Amygdala (tissue), 56 donors: ENCODE measurements around the gene ABCF1.
A peak's percentile ranks its signal among the peaks of the same experiment; 100 is the strongest.

Experiments used
- DNase-seq, 56 donors: peaks; one replicate each; lab custom pipeline; 2025; lab: John Stamatoyannopoulos, UW

ABCF1 gene

DNA sequence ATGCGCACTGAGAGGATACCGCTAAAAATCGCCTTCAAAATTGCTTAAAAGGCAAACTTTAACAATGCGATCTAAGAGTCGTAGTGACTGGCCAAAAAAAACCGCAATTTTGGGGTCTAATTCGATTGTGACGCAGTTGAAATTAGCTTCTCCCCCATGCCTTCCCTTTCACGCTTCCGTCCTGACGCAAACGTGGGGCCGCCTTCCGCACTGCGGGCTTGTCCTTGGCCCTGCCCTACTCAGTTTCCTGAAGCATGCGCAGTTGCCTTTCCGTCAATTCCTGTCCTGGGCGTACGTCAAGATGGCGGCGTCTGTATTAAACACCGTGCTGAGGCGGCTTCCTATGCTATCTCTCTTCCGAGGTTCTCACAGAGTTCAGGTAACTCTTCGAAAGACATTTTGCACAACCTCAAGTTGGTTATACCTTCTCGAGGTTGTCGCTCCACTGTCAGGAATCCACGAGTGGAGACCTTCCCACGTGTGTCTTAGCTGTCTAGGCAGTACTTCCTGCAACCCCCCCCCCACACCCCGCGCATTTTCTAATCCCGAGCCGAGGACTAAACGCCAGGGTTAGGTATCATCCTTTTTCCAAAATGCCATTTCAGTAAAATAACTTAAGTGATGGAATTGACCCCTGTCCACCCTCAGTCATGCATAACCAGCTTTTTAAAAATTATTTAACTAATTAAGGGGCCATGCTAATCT lies 46.5 kb downstream of the ABCF1 start, which contains the start of gene MRPS18B:
MRPS18B (plus strand) TSS at position 276 of the 705 bp plus-strand sequence; CDS start at position 302, 26 bp downstream.
- DNase-seq, result peak; percentile 74 to 99 (median 96)

- DNase-seq, result no peak
Measured at GRCh38 chr6:30618270-30618797, 47.1 kb downstream of the ABCF1 start.

GRCh38 chr6:30619561-30619960 lies 48.3 kb downstream of the ABCF1 start:
- DNase-seq, result no peak

DNA sequence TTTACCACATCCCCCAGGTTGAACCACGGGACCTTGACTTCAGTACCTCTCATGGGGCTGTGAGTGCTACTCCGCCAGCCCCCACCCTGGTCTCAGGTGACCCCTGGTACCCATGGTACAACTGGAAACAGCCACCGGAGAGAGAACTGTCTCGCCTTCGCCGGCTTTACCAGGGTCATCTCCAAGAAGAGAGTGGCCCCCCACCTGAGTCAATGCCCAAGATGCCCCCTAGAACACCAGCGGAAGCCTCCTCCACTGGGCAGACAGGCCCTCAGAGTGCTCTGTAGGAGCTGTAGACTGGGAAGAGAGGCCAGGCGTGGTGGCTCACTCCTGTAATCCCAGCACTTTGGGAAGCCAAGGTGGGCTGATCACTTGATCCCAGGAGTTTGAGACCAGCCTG lies 54.3 kb downstream of the ABCF1 start:
- DNase-seq, result no peak

GRCh38 chr6:30626484-30627366 lies 55.5 kb downstream of the ABCF1 start, which contains the start of gene ATAT1:
ATAT1 (plus strand) TSS chr6:30626874.
- DNase-seq, result peak; percentile 40 to 96 (median 82)

DNA sequence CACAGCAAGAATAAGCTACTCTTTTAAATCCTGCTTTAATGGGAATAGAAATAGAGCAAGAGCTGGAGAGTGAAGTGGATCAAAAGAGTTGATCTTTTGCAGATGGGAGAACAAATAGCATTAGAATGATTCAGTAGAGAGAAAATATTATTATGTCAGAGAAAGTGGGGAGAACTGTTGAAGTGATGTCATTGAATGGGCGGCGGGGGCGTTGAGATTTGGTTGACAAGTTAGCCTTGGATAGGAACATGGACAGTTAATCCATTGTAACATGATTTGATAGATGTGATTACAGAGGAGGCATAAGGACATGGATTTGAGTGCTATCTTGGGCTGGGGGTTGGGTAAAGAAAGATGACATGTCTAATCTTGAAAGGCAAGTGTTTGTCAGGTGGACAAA lies 64.6 kb downstream of the ABCF1 start:
- DNase-seq, result no peak

DNA sequence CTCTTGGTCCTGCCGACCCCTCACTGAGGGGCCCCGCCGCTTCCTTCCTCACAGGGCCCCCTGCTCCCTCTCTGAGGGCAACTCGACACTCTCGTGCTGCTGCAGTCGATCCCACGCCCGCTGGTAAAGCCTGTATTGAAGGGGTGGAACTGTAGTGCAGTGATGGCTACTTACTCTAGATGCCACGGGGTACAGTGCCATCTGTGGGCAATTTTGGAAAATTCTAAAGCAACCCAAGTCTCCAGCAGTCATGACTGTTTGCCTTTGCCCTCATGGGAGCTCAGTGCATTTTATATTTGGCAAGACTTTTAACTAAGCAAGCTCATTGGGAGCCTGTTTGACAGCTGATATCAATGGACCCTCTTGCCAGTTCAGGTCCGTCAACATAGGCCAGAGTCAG lies 69.2 kb downstream of the ABCF1 start:
- no peak for DNase-seq

GRCh38 chr6:30641048-30641447 lies 69.8 kb downstream of the ABCF1 start:
- no peak for DNase-seq
